Effector CD4-positive, alpha-beta T cell (primary cell): ENCODE results near the gene CYP1B1.
"Not testable (repeated sequence)": the region's sequence is repeated elsewhere in the genome, so short reads cannot be mapped to it uniquely, and the experiment has no call there.

Experiments used
- DNase-seq: peaks from one replicate; pipeline ENCODE4 v3.0.0-alpha.2; 2020

The CYP1B1 gene

DNA sequence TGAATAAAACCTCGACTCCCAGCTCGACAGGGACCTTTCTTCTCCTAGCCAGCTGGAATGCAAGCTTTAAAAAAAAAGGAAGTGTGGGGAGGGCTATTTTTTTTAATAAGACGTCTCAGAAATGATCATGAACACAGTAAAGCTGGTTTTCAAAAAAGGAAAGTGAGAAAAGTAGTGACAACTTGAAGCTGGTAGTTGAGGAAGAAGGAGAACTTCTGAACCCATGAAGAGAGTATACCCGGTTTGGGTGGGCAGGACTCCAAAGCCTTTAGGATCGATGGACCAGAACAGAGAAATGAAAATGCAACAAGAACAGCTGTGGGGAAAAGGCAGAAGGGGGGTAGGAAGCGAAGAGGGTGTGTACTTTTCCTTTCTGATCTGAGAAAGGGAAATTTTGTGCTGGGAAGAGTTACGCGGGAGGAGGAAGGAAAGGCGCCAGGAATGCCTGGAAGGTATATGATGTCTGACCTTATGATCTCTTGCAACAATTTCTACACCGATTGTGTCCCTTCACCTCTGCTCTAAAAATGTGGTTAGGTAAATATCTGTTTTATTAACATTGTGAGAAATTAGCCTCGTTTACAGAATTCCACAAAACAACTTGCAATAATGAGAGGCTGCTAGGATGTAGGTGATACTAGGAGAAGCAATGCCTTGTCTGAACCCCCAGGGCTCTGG lies 22.6 kb upstream of the CYP1B1 start:
- DNase-seq = no peak

DNA sequence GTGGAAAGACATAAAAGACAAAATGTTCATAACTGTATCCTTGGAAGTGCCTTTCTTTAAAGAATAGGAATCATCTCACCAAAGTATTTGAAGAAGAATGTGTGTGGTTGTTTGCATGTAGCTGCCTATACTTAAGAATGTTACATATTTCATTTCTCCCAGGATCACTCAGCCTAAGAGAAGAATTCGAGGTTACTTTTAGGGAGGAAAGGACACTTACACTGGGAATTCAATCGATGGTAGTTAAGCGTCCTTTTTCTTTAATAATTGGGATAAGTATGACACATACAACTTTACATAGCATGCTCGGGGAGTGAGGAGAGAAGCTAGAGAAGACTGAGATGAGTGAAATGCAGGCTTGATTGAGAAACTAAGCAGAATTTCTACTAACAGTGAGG lies 22.0 kb upstream of the CYP1B1 start:
- DNase-seq = no peak

DNA sequence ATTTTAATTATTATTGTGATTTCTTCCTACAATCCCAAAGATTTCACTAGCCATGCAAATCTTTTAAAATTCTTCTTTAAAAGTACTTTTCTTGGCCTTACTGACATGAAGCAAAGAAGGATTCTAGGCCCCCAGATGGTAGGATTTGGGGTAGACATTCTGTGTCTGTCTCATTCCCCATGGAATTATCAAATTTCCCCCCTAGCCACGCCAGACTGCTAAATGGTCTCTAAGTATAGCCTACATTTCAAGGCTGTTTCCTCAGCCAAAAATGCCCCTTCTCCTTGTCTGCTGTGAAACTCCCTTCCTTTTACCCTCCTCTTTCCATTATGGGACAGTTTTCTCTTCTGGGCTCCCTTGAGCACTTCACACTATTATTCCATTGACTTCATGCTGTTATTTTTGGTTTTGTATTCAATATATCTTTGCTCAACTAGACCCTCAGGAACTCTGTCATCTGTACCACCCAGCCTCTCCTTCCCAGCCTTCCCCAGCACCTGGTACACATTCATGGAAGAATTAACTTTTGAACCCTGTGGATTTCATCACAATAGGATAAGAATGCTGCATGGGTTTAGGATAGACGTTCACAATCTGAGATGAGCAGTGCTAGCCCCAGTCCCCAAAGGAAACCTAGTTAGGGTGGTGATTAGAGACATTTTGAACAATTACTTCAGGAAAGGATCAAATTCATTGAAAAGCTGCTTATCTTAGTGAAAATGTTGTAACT lies 21.5 kb upstream of the CYP1B1 start:
- no peak for DNase-seq

DNA sequence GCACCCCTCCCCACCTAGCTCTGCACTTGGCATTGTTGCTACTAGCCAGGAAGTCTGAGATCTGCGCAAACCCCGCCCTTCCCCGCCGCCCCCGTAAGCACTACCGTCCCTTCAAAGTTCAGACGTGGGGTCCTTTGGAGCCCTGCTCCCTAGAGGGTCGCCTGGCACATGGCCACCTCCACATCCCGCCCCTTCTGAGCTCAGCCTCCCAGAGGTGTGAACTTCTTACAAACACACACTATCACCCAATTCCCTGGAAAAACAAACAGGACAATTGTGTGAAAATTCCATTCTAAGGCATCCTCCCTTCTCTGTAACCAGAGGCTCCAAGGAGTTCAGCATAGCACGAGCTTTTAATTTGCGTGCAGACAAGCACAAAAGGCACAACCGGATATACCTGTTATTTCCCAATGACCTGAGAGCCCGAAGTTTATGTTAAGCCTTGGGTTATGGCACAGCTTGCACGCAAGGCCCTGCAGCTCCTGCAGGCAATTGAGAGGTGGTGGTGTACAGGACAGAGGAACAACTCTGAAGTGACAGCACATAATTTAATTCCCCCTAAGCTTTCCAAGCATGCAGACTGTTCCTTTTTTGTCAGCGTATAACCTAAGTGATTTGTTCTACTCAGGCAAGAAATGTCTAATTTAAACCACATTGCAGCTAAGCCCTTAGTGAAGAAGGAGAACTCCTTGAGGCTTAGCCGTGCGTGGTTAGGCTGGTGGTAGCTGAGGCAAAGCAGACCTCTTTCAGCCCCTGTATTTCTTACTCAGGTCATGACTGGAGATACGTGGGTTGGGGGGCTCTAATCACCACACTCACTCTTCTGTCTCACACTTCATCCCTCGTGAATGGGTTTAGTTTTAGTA lies 20.3 kb upstream of the CYP1B1 start:
- DNase-seq = no peak

DNA sequence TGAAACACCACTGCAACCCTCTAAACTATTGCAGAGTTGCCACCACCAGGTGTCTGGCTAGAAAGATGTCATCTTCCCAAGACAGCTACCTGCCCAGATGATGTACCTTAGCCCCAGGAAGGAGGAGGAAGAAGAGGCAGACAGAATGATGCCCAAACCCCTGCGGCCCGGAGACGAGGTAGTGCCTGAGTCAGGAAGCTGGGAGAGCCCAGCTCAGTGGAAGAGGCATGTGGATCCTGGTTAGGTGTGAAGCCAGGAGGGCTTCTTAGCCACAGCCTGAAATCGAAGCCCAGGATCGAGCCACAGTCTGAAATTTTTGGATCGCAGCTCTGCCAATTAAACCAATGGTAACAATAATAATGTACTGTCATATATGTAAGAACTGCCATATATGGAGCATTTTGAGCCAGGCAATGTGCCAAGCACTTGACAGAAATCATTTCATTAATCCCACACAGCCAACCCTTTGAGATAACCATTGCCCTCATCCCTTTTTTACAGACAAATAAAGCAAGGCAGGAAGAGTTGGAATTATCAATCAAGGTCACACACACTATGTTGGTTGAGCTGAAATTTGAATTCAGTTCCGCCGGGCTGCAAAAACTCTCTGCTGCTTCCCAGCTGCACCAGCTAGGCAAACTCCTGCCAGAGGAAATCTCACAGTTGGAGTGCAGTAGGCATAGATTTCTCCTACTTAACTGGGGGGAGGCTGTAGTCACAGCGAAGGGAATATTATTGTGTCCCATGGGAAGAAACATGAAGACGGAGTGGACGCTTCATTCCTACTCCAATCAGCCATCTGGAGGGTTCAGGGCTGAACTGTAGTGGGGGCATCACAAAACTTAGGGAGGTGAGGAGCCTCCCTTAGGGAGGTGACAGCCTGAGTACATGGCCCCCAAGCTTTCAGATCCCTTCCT lies 19.4 kb upstream of the CYP1B1 start:
- DNase-seq = no peak

DNA sequence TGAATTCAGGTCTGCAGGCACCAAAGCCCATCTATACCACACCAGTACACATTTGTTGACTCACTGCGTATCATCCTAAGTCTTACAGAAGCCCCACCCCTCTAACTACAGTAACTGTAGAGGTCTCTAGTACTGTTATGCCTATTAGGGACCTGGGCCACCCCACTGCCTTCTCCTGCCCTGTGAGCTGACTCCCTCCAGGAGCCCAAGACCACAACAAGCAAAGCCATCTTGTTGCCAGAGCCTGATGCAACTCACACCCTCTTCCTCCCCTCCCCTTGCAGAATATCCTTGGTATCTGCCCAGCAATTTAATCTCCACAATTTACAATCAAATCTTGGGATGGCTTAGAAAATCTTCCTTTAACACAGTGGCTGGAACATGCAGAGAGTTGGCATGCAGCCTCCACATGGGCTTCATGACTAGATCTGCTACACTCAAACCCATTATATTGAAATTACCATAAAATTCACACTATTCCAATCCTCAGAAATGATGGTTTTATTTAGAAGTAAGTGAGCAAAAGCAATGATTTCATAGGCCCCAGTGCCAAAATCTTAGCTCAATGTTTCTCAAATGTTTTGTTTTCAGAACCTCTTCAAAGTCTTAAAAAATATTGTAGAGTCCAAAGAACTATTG lies 17.7 kb upstream of the CYP1B1 start:
- DNase-seq = no peak

DNA sequence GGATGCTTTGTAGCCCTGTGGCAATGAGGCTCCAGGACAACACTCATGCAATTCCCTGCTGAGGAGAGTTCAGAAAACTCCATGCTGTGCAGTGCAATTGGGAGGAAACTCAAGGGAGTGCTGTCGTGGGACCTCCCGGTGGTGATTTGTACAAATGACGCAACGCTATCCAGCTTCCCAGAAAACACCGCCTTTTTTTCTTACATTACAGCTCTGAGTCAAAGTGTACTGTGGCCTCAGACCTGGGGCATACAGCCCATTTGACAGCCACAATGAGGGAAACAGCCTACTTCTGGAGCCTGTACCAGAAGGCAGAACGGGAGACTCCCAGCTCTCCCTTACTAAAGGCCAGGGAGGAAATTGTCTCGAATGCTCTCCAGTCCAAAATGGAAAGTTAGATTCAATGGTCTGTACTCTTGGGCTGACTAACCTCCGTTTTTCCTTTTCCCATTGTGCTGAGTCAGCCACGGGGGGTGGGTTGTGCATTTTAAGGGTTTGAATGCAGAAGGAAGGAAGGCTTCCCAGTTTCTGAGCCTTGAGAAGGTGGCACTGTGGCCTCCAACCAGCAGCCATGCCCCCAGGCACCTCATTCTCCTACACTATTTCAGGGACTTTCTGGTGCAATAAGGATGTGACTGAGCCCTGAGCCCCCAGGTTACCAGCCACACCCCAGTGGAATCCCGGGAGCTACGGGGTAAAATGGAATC lies 16.4 kb upstream of the CYP1B1 start:
- no peak for DNase-seq

DNA sequence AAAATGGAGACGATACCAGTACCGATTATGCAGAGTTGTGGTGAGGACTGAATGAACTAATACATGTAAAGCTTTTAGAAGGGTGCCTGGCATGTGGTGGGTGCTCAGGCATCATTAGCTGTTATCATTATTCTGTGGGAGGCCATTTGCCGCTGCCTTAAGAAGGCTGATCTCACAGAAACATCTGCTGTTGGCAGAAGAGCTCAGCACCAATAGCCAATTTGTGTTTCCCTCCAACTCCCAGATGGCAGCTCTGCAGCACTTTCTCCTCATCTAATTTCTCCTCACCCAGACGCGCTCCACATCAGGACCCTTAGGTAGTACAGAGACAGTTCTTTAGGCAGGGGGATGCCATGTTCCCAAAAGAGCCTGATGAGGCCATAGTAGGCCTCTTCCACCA lies 15.8 kb upstream of the CYP1B1 start:
- DNase-seq = no peak

DNA sequence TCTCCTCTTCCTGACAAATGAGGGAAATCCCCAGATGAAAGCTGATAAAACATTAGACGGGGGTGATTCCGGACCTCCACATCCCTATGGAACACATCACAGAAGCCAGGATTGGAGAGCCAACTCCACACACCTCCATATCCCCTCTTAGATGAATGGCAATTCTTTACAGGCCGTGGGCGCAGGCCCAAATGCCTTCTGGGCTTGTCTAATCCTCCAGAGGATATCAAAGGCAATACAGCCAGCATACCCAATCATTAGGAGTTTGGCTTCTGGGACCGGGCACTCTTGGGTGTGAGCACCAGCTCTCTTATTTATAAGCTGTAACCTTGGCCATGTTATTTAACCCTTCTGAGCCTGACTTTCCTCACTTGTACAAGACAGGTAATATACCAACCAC lies 15.0 kb upstream of the CYP1B1 start:
- DNase-seq = no peak

DNA sequence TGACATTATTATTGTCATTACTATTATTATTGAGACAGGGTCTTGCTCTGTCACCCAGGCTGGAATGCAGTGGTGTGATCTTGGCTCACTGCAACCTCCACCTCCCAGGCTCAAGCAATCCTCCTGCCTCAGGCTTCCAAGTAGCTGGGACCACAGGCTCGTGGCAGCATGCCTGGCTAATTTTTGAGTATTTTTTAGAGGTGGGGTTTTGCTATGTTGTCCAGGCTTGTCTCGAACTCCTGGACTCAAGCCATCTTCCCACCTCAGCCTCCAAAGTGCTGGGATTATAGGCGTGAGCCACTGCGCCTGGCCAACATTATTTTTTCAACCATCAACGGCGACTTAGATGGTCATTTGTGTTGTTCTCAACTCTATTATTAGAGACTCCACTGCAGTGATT lies 14.3 kb upstream of the CYP1B1 start:
- not testable (repeated sequence) for DNase-seq

DNA sequence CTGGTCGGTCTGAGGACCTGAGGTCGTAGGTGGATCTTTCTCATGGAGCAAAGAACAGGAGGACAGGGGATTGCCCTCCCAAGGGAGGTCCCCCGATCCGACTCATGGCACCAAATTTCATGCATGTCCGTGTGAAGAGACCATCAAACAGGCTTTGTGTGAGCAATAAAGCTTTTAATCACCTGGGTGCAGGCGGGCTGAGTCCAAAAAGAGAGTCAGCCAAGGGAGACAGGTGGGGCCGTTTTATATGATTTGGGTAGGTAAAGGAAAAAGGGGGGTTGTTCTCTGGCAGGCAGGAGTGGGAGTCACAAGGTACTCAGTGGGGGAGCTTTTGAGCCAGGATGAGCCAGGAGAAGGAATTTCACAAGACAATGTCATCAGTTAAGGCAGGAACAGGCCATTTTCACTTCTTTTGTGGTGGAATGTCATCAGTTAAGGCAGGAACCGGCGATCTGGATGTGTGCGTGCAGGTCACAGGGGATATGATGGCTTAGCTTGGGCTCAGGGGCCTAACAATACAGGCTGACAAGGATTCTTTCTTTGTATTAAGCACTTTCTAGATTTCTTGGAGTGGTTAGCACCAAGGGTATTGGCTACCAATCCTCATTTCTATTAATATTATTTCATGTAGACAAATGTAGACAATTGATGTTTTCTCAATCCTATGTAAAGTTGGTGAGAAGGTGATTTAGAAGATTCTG lies 10.2 kb upstream of the CYP1B1 start:
- not testable (repeated sequence) for DNase-seq

DNA sequence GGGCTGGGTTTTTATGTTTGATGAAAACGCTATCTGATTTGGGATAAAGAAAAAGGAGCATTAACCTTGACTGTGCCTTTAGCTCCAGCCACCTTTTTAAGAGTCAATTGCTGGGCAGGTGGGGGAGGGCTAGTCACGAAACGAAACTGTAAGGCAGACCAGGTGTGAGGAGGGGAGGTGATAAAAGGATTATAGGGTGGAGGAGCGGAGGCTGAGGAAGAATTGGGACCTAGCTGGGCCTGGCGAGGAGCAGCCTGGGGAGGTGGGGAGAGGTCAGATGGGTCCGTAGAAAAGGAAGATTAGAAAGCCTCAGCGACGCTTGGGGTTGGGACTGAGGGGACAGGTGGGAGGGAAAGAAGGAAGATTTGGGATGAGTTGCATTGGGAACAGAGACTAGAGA lies 8.6 kb upstream of the CYP1B1 start:
- DNase-seq = not testable (repeated sequence)

DNA sequence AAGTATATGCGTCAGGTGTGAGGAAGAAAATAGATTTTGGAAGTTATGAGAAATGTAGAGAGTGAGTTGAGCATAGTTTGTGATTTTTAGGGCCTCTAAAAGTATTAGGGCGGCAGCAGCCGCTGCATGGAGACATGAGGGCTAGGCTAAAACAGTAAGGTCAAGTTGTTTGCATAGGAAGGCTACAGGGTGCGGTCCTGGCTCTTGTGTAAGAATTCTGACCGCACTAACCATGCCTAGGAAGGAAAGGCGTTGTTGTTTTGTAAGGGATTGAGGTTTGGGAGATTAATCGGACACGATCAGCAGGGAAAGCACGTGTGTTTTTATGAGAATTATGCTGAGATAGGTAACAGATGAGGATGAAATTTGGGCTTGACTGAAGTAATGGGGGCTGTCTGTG lies 6.8 kb upstream of the CYP1B1 start:
- DNase-seq = not testable (repeated sequence)

DNA sequence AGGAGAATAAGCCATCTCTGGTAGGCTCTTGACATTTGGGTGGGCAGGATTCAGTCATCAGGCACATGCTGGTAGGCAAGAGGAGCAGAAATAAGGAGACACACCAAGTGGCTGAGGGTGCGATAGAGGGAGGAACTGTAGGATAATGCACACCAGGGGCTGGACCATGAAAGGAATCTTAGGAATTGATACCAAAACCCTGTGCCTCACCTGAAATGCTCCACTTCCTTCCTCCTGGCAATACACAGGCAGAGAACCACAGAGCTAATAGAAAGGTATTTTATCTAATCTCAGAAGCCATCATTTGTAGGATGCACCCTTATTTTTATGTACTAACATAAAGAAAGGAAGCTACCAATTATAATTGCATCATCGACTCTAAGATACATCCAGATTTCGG lies 4.4 kb upstream of the CYP1B1 start:
- DNase-seq = no peak

DNA sequence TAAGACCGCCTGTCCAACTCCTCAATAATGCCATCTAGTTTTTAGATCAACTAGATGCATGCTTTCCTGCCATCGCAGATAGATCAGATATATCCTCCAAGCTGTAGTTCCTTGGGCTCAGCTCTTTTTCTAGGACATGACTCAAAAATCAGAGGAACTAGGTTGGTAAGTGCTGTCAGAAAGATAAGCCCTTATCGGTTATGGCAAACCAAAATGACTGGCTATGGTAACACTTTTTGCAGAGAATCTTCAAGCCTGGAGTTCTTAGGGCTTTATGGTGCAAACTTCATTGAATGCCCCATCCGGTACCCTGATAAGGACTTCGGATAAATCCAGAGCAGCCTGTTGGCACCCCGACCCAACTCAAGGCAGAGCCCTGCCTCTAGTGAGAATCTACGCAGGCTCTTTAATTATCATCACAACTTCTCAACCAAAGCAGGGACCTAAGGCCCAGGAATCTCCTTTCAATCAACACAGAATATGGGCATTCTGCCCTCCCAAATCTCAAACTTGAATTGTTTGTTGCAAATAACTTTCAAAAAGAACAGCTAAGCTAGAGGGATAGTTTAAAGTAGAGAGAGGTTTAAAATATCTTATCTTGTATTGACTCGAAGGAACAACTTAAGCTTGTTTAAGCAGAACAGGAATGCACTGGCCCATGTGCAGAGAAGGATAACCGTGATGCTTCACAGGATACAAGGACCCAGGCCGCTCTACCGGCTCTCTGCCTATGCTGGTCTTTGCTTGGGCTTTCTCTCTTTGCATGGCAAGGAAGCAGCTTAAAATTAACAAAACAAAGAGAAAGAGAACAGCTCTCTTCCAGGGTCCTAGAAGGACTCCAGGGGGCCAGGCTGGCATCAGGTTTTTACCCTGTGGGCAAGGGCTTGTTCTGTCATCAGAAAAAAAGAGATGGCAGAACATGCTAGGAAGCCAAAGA lies 3.4 kb upstream of the CYP1B1 start:
- no peak for DNase-seq

DNA sequence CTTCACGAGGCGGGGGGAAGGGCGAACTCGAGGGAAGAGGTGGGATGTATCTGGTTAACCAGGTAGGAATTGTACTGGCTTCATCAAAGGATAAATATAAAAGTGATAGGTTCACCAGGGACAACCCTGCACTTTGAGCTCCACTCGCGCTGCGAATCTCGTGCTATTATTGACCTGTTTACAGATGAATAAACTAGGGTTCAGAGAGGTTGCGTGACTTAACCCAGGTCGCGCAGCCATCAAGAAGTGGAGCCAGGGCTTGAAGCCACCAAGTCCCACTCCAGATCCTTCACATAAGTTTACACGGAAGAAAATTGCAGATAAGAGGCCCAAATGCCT lies 1.4 kb upstream of the CYP1B1 start:
- no peak for DNase-seq

DNA sequence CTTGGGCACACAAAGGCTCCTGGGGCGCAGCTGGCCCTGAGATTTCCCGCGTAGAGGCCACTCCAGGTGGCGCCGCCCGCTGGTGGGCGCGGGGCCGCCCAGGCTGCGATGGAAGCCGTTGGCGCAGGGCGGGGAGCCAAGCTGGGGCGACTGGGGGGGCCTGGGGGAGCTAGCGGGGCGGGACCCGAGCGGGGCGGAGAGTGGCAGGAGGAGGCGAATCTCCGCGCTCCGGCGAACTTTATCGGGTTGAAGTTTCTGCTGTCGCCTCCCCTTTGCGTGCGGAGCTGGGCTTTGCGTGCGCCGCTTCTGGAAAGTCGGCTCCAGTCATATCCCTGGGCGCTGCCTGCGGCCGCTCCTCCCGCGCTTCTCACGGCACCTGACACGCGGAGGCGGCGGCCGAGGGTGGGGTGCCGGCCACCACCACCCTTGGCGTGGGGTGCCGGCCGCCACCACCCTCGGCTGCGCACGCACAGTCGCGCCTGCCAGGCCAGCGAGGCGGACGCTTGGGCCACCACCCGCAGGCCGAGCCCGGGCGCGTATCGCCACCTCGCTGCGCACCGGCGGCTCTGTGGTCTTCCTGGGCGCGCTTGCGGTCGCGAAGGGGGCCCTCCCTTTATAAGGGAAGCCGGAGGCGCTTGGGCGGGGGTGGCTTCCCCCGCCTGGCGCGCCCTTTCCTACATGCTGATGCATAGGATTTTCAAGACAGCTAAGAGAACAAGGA lies 919 bp upstream of the CYP1B1 start:
- no peak for DNase-seq

DNA sequence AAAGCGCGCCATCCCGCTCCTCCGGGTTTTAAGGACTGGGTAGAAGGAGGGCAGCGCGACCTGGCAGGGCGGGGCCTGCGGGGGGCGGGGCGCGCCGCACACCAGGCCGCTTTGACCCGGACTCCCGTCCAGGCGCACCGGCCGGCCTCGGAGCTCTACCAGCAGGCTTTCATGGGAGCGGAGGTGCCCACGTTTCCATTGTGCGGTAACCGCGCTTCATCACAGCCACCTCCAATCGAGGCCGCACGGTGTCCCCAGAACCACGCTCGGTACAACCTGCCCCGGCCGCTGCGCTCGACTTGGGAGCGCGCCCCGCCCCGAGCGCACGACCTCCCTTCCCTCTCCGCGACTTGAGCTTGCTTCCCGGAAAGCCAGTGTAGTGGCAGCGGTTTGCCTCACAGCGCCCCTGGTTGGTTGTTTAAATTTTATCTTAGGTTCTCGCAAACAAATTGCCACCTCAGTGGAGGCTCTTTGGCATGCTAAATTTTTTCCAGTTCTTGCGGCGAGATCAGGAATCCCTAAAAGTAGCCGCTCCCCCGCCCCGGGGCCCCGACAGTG lies 280 bp upstream of the CYP1B1 start:
- DNase-seq = no peak
